CD4-positive, alpha-beta T cell treated with Interleukin-15 for 4 hours (primary cell): ENCODE data around the gene BRK1.
"Not testable (repeated sequence)": the region's sequence is repeated elsewhere in the genome, so short reads cannot be mapped to it uniquely, and the experiment has no call there.

Experiments used
- DNase-seq: peaks from one replicate; pipeline ENCODE4 v3.0.0-alpha.2; 2020; ENCODE audit warnings: low spot score

Gene BRK1

GRCh38 chr3:10145685-10146084 is 30.2 kb downstream of the BRK1 start:
- no peak for DNase-seq

DNA sequence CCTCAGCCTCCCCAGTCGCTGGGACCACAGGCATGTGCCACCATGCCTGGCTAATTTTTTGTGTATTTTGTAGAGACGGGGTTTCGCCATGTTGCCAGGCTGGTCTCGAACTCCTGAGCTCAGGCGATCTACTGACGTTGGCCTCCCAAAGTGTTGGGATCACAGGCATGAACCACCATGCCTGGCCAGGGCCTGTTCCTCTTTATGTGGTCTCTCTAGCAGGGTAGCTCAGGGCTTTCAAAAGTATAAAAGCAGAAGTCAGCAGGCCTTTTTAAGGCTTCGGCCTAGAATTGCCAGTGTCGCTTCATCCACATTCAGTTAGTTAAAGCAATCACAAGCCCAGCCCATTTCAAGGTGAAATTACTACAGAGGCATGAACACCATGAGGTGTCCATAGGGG is 33.8 kb downstream of the BRK1 start:
- no peak for DNase-seq

DNA sequence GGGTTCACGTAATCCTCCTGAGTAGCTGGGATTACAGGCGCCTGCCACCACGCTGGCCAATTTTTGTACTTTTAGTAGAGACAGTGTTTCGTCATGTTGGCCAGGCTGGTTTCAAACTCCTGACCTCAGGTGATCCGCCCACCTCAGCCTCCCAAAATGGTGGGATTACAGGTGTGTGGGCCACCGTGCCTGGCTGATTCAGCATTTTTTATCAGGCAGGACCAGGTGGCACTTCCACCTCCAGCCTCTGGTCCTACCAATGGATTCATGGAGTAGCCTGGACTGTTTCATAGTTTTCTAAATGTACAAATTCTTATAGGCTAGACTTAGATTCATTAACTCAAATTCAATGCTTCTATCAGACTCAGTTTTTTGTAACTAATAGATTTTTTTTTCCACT is 35.5 kb downstream of the BRK1 start:
- DNase-seq, result no peak

- no peak for DNase-seq
Measured at GRCh38 chr3:10154335-10155122, 39.1 kb downstream of the BRK1 start.

DNA sequence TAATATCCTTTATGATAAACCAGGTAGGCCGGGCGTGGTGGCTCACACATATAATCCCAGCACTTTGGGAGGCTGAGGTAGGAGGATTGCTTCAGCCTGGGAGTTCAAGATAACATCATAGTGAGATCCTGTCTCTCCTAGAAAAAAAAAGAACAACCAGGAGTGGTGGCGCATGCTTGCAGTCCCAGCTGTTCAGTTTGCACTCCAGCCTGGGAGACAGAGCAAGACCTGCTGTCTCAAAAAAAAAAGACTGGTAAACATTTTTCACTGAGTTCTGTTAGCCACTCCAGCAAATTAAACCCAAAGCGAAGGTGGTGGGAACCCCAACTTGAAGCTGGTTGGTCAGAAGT is 39.6 kb downstream of the BRK1 start:
- DNase-seq, result no peak

DNA sequence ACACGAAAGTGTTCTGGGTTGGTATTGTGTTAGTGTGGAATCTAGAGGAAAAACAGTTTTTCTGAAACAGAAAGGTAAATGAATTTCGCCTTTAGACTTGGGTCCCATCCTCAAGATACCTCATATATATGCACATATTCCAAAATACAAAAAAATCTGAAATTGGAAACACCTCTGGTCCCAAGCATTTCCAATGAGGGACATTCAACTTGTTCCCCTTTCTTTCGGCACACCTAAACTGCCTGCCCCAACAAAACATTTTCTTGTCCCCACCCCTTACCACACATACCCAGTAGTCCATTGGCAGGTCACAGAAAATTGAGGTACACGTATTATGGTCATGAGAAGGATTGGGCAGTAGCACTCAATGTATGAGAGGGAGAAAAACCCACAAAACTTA is 40.2 kb downstream of the BRK1 start:
- no peak for DNase-seq

DNA sequence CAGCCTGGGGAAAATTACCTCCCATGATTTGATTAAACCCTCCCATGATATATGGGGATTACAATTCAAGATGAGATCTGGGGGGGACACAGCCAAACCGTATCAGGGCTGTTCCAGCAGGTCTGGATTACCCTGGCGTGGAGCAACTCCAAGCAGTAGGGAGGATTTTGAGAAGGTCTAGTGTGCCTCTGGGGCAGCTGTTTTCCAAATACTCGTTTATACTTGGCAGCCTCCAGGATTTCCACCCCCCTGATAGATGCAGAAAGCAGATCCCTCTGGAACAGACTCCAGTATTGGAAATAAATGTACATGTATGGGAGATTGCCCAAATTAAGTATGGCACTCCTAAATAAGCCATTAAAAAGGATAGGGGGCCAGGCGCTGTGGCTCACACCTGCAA is 41.6 kb downstream of the BRK1 start:
- DNase-seq, result no peak

GRCh38 chr3:10158555-10158954 is 43.1 kb downstream of the BRK1 start:
- DNase-seq, result not testable (repeated sequence)

DNA sequence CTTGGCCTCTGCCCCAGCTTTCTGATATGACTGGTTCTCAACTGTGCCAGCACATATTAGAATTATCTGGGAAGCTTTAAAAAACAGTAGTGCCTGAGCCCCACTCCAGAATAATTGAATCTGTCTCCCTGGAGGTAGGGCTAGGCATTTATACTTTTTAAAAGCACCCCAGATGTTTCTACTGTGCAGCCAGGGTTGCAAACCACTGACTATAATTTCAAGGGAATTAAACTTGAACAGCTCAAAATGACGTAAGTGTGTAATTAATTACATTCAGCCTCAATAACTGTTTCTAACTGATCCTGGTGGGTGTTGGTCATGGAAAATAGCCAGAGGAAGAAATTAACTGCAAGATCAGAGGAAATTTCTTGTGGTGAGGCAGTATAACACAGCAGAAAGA is 44.9 kb downstream of the BRK1 start:
- DNase-seq, result no peak

DNA sequence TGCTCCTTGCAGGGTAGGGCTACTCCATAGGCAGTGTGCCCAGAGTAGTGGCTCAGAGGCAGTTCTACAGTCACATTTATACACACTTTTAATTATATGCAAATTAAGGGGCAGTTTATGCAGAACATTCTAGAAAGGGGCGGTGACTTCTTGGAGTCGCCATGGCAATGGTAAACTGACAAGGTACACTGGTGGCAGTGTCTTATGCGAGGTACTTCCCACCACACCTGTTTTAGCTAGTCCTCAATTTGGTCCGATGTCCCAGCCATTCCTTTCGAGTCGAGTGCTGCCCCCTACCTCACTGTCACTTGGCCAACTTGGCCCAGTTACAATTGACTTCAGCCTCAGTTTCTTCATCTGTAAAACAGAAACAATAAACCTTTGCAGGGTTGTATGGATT is 45.5 kb downstream of the BRK1 start:
- DNase-seq, result no peak

DNA sequence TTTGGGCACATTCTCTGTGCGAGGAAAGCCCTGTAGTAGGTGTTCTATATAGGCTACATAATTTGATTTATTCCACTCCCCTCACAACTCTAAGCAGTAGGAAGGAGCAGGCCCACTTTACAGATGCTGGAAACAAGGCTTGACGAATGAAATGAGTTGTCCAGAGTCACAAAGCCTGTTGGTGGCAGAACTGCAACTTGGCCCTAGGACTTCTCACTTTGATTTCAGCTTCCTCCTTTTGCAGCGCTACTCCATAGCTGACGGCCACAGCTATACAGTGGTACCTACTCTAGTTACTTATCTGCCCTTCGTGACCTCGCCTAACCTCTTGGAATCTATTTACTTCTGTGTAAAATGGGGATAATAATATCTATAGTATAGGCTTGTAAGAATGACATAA is 46.7 kb downstream of the BRK1 start:
- no peak for DNase-seq

- DNase-seq, result not testable (repeated sequence)
Measured at GRCh38 chr3:10164201-10164545, 48.7 kb downstream of the BRK1 start.

GRCh38 chr3:10164546-10165393 is 49.3 kb downstream of the BRK1 start, which contains the start of gene IRAK2:
Gene IRAK2 (plus strand): TSS chr3:10164919. CDS start chr3:10164955, 36 bp downstream.
- DNase-seq, result peak; percentile 41

- DNase-seq, result no peak
Measured at GRCh38 chr3:10166213-10166604, 50.7 kb downstream of the BRK1 start.

DNA sequence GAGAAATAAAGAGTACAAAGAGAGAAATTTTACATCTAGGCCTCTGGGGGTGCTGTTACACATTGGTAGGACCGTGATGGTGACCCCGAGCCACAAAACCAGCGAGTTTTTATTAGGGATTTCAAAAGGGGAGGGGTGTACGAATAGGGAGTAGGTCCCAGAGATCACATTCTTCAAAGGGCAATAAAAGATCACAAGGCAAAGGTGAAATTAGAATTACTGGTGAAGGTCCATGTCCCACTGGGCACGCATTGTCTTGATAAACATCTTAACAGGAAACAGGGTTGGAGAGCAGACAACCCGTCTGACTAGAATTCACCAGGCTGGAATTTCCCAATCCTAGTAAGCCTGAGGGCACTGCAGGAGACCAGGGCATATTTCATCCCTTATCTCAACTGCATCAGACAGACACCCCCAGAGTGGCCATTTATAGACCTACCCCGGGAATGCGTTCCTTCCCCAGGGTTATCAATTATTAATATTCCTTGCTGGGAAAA is 53.6 kb downstream of the BRK1 start:
- no peak for DNase-seq

DNA sequence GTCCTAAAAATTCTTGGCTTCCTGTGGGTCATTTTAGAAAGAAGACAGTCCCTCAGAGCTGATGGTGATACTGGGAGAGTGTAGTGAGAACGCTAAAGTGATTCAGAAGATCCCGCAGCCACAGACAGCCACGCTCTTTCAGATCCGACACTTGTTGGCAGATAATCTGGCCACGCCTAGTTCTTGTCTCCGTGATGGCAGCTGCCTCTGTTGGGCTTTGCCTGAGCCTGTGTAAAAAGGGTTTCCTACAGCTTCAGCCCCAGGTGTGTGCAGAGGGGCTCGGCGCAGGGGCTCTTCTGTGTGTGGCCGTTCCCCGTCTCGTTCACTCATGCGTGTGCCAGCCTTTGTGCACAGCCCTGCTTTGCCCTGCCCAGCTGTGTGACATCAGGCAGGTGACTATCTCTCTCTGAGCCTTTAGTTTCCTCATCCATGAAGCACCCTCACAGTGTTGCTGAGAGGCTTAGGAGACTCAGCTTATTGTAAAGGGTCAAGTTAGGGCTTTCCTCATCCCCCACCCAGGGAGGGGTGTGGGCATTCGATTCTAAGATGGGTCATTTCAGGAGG is 55.5 kb downstream of the BRK1 start:
- DNase-seq, result no peak

- no peak for DNase-seq
Measured at GRCh38 chr3:10173095-10173925, 57.8 kb downstream of the BRK1 start.

- no peak for DNase-seq
Measured at GRCh38 chr3:10173926-10174435, 58.5 kb downstream of the BRK1 start.

DNA sequence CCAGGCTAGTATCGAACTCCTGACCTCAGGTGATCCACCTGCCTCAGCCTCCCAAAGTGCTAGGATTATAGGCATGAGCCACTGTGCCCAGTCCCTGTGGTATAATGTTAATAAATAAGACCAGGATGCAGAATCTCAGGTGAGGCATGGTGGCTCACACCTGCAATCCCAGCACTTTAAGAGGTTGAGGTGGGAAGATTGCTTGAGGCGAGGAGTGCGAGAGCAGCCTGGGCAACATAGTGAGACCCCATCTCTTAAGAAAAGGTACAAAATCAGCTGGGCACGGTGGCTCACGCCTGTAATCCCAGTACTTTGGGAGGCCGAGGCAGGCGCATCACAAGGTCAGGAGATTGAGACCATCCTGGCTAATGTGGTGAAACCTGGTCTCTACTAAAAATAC is 59.9 kb downstream of the BRK1 start:
- DNase-seq, result not testable (repeated sequence)

DNA sequence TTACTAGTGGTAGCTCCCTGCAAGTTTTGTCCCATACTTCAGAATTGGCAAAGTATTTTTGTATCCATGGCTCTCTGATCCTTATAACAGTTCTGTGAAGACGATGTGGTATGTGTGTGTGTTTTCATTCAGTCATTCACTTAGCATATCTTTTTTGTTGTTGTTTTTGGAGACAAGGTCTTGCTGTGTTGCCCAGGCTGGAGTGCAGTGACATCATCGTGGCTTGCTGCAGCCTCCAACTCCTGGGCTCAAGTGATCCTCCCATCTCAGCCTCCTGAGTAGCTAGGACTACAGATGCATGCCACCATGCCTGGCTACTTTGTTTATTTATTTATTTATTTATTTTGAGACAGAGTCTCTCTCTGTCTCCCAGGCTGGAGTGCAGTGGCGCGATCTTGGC is 60.7 kb downstream of the BRK1 start:
- not testable (repeated sequence) for DNase-seq
